Measurements from ENCODE around the gene EPOP. TPM values are rescaled to one million over a fixed set of nuclear protein-coding genes. Genes with fewer than 3 reads are reported as not detected.
A peak's percentile ranks its signal among the peaks of the same experiment; 100 is the strongest.

Gene EPOP
- total and polyA plus RNA-seq, 2 of the 13 experiments (the other 11 are each of a cell fraction or from before 2014, with no cell fraction given): 14.7 to 37.8 TPM

DNA sequence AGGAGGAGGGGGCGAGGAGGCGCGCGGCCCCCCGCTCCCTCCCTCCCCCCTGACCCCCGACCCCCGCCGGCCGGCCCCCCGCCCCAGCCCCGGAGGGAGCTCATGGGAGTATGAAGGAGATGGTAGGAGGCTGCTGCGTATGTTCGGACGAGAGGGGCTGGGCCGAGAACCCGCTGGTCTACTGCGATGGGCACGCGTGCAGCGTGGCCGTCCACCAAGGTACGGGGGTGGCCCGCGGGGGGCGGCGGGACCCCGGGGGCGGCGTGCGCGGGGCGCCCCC is 30.7 kb upstream of the EPOP start (continued):
- TF ChIP-seq, protein P1, sequence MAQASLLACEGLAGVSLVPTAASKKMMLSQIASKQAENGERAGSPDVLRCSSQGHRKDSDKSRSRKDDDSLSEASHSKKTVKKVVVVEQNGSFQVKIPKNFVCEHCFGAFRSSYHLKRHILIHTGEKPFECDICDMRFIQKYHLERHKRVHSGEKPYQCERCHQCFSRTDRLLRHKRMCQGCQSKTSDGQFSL (CRISPR knock-in tag; IDR thresholded peaks at IDR 0.05): peak; percentile 52; the same call in 1 of the 2 replicates
- TF ChIP-seq ZNF768 (CRISPR knock-in tag; IDR thresholded peaks at IDR 0.05) (peak; percentile 49; the same call in 1 of the 2 replicates), ZNF512B (CRISPR knock-in tag; IDR thresholded peaks at IDR 0.05; ENCODE audit: borderline replicate concordance) (no peak), MYC (CRISPR knock-in tag; IDR thresholded peaks at IDR 0.05; ENCODE audit: borderline replicate concordance) (peak; percentile 55; the same call in 1 of the 2 replicates), TAF15 (IDR thresholded peaks at IDR 0.05; ENCODE audit: low read depth, low read length, poor library complexity, severe bottlenecking) (no peak), ZNF263 (CRISPR knock-in tag; IDR thresholded peaks at IDR 0.05) (peak; percentile 54; the same call in 1 of the 2 replicates), ZC3H4 (CRISPR knock-in tag; IDR thresholded peaks at IDR 0.05; ENCODE audit: borderline replicate concordance) (0 out of 2 replicates have a peak, but pooled peaks have one; percentile 66), ETS1 (CRISPR knock-in tag; IDR thresholded peaks at IDR 0.05) (0 out of 2 replicates have a peak, but pooled peaks have one; percentile 32), CREB3 (CRISPR knock-in tag; IDR thresholded peaks at IDR 0.05) (peak; percentile 20; the same call in 1 of the 2 replicates)
